Measurements from ENCODE around the gene TRIM63. TPM values are rescaled to one million over a fixed set of nuclear protein-coding genes. Genes with fewer than 3 reads are reported as not detected.

Gene TRIM63
- not detected for total RNA-seq

GRCh38 chr1:26067432-26067911 is at the start of gene TRIM63:
TSS of gene TRIM63 (minus strand) at chr1:26067630. CDS start at chr1:26067494, 136 bp downstream.

GRCh38 chr1:26111530-26112406 is 44.3 kb upstream of the TRIM63 start, which contains the start of gene PDIK1L:
TSS of gene PDIK1L (plus strand) at chr1:26111824. CDS start at chr1:26114309, 2,485 bp downstream.

DNA sequence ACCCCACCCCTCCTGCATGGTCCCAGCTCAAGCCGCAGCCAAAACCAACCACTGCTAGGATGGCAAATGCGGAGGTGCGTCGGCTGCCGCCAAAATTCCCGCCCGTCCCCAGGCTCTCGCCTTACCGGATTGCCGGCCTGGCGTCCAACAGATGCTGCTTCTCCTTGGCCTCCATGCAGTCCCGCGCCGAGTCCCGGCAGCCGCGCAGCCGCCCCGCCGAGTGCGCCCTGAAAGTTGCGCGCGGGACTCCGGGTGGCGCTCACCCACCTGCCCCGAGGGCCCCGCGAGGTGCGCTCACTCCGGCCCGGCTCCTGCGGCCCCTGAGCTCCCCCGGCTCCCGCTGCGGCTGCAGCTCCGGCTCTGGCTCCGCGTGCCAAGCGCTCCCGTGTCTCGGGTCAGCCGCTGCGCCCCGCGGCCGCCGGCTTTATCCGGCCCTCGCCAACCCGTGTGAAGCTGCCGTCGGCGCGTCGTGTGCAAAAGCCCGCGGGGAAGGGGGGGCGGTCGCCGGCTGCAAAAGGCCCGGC is 21.6 kb downstream of the TRIM63 start, which contains the start of gene SLC30A2:
Gene SLC30A2 (minus strand): TSS at position 397 of the 524 bp plus-strand sequence. CDS start 222 bp downstream, at position 175.

GRCh38 chr1:26021647-26022403 is 45.6 kb downstream of the TRIM63 start, which contains the start of gene EXTL1:
TSS of gene EXTL1 (plus strand) at chr1:26021775. CDS start at chr1:26022647, 872 bp downstream.

Small RNA genes lying within 50 kb of the gene (small RNA-seq; reads per million reads assigned to genes)
- gene RF00283 (ENCODE audit: low replicate concordance) (not detected), gene RF00492 (ENCODE audit: low replicate concordance) (not detected)

Other genes with a start within 250 kb of the TRIM63 start
- 44.4 TPM for gene MTFR1L, start 247.7 kb downstream of the TRIM63 start, total RNA-seq
- 1.3 TPM for gene AUNIP, start 208.2 kb downstream of the TRIM63 start, total RNA-seq
- 6.6 TPM for gene PAQR7, start 191.9 kb downstream of the TRIM63 start, total RNA-seq
- gene STMN1, start 161.2 kb downstream of the TRIM63 start, total RNA-seq: 872 TPM
- 5.6 TPM for gene PAFAH2, start 69.6 kb downstream of the TRIM63 start, total RNA-seq
- gene EXTL1, start 45.9 kb downstream of the TRIM63 start, total RNA-seq: 2.2 TPM
- not detected for gene SLC30A2, start 21.5 kb downstream of the TRIM63 start, total RNA-seq
- 61.3 TPM for gene PDIK1L, start 44.2 kb upstream of the TRIM63 start, total RNA-seq
- 0.31 TPM for gene FAM110D, start 91.4 kb upstream of the TRIM63 start, total RNA-seq
- gene C1orf232, start 101.3 kb upstream of the TRIM63 start, total RNA-seq: not detected
- gene ZNF593, start 102.3 kb upstream of the TRIM63 start, total RNA-seq: 13.1 TPM
- gene ZNF593OS, start 104.2 kb upstream of the TRIM63 start, total RNA-seq: not detected
- gene CNKSR1, start 109.9 kb upstream of the TRIM63 start, total RNA-seq: 7.2 TPM
- not detected for gene CATSPER4, start 123.0 kb upstream of the TRIM63 start, total RNA-seq
- 19.4 TPM for gene CEP85, start 166.6 kb upstream of the TRIM63 start, total RNA-seq
- 16.6 TPM for gene SH3BGRL3, start 212.5 kb upstream of the TRIM63 start, total RNA-seq
- gene UBXN11, start 239.0 kb upstream of the TRIM63 start, total RNA-seq: 9.7 TPM